ENCODE measurements around the gene TMEM63C.

Gene TMEM63C

DNA sequence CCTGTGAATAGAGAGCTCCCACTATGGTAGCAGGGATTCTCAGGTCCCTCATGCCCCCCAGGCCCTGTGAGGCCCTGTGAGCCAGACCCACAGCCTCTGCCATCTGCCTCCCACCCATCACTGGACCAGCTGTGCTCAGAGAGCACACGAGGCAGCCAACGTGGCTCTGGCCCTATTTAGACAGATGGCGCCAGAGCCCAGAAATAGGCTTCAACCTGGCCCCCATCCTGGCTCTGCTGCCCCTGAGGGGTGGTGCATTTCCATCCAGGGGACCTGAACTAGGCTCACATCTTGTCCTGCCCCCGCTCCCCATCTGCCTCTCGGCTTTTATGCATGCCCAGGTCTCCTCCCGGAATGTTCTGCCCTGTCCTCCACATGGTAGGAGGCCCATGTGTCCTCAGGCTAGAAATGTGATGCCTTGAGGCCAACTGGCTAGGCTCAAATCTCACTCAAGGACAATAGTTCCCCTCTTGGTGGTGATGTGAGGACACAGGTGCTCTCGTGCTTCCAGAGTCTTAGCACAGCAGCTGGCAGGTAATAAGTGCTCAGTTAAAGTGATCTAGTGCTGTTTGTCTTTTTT lies 18.9 kb downstream of the TMEM63C start:
- DNase-seq = peak; percentile 30

DNA sequence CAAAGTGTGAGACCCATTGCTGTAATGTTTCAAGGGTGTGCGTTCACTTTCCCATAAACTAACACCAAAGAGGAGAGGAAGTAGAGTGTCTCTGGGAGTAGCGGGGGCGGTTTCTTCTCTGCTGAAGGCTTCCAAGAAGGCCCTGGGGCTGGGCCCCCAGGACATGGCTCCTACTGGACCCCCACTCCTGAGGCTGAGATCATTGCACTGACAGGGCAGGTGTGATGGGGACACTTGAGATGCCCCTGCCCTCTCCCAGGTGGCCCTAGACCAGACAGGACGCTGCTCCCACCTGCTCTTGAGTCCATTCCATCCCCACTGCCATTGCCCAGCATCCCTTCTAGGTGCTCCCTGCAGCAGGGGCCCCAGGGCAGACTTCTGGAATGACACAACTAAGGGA lies 20.1 kb downstream of the TMEM63C start:
- DNase-seq = no peak

DNA sequence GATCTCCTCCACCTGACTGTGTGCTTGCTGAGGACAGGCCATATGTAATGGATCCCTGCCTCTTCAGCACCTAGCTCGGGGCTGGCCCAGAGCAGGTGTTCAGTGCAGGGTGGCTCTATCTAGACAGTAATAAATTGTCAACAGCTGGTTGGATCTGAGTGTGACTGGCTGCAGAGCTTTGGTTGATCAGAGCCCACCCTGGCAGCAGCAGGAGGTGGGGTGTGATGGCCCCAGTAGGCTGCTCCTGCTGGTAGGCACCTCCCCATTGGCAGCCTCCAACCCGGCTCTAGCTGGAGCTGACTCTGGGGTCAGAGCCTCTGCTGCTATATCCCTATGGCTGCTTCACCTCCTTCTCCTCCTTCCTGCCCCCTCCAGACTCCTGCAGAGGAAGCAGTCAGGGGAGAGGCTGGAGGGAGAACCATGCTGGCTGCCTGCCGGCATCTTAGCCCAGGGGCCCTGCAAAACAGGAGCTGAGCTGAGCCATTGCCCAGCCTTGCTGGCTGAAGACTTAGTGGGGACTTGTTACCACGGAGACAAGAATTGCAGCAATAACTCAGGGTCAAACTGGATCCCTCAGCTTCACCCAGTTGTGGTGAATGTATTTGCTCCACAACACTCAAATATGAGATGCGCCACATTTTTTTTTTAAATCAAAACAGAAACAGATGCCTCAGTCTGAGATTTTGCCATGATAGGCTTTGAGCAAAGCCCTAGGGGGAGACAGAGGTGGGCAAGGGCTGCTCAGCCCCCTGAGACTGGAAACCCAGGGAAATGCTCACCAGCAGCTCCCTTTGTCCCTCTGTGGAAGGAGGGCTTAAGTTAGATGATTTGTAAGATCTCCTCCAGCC lies 22.2 kb downstream of the TMEM63C start:
- peak; percentile 73 for DNase-seq

DNA sequence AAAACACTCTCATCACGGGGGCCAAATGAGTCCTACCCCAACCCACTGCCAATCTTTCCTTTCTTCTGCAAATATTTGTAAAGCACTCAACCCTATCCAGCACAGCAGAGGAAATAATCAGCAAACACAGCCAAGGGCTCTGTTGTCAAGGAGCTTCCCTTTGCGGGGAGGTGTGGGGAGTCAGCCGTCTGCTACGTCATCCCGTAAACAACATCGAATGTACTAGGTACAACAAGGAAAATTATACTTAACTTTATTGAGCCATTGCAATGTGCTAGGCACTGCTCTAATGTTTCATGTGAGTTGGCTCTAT lies 22.8 kb downstream of the TMEM63C start:
- peak; percentile 71 for DNase-seq

DNA sequence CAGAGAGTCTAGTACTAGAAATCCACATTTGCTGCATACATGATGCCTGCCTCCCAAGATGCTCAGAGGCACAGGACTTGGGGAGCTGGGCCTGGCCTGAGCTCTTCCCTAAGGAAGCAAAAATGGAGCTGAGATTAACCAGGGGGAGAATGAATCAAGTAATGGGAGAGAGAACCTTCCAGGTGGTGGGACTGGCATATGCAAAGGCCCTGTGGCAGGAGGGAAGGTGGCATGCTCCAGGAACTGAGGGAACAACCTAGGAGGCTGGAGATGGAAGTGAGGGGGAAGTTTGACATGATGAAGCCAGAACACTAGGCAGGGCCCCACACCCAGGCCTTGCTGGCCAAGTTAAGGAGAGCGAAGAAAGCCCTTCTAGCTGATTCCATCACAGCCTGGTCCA lies 23.3 kb downstream of the TMEM63C start:
- DNase-seq = no peak

DNA sequence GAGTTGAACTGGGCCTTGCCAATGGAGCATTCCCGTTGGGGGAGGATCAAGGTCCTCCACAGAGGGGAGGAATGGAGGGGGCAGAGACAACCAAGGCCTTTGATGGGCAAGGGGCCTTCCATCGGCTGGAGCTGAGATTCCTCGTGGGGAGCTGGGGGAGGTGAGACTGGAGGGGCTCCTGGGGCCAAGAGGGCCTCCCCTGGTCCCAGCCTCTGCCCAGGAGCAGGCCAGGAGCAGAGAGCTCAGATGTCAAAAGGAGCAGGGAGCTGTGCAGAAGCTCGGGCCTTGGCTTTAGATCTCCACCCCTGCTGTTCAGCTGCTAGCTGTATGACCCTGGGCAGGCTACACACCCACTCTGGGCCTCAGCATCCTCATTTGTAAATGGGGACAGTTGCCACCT lies 24.0 kb downstream of the TMEM63C start:
- DNase-seq = no peak

DNA sequence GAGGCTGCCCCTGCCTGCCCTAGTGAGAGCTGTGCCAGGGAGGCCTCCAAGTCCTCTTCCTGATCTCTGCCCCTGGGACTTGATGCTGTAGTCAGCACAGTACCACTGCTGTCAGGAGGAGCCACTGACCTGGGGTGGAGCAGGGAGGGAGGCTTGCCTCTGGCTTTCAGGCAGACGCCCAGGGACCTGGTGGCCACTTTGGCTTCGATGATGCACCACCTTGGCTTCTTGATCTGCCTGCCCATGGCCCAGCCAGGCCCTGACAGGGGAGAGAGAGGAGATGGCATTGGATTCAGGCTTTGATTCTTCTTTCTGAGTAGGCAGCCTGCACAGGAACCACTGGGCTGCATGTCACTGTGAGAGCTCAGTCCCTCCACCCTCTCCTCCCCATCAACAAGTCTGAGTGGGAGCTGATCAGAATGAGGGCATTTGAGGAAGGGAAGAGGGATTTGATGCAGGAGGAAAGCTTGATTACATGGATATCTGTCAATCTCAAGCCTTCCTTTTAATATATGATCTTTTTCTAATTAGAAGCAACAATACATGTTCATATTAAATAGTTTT lies 24.7 kb downstream of the TMEM63C start:
- no peak for DNase-seq

DNA sequence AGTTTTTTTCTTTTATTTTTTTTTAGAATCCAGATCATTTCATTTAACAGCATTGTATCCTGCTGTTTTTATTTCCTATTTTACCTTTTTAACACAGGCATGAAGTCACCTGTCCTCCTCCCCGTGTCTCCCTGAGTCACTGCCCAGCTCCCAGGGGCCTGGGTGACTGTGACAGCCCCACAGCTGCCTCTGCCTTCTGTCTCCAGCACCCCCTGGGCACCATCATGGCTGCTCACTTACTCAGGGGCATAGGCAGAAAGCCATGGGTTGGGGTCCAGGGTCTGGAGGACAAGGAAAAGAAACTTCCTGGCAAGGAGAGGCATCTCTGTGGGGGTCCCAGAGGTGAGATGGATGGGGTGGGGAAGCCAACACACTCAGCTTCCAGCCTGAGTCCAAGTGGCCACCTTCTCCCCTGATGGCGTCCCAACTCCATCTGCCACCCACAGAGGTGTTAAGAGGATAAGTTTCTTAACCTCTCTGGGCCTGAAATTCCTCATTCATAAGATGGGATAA lies 25.3 kb downstream of the TMEM63C start:
- no peak for DNase-seq

DNA sequence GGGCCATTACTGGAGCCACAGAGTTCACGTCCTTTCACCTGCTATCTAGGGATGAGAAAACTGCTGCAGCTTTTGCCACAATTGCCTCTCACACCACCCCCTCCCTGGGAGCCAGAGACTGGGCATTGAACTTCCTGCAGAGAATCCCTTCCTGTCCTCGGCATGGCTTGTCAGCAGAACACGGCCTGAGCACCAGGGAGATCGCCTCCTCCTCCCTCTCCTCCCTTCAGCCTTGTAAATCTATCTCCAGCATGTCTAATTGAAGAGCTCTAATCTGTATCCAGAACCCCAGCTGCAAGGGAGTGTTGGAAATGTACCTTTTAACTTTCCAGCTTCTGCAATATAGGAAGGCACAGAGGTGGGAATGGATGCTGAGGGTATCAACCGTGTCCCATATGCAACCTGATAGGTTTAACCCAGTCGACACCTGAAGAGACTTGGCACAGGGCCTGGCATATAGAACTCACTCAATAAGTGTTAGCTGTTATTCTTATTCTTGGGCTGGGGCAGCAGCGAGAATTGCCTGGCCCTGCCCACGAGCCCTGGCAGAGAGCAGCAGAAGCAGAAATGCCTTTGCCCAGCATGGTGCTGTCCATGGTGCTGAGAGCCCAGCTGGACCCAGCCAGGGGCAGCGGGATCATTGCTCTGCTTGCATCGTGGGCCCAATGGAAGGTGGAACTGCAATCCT lies 26.8 kb downstream of the TMEM63C start:
- peak; percentile 86 for DNase-seq

DNA sequence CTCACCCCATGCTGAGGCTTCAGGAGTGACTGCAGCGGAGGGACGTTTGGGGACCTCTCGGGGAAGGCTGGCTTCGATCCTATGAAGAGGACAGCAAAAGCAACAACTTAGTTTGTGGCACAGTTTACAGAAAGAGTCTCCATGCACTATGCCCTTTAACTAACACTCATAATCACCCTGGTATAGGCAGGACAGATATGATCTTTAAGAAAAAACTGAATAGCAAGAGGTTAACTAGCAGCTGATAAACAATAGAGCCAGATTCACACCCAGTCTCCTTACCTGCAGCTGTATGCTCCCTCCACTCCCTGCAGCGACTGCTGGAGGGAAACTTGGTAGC lies 27.4 kb downstream of the TMEM63C start:
- no peak for DNase-seq

DNA sequence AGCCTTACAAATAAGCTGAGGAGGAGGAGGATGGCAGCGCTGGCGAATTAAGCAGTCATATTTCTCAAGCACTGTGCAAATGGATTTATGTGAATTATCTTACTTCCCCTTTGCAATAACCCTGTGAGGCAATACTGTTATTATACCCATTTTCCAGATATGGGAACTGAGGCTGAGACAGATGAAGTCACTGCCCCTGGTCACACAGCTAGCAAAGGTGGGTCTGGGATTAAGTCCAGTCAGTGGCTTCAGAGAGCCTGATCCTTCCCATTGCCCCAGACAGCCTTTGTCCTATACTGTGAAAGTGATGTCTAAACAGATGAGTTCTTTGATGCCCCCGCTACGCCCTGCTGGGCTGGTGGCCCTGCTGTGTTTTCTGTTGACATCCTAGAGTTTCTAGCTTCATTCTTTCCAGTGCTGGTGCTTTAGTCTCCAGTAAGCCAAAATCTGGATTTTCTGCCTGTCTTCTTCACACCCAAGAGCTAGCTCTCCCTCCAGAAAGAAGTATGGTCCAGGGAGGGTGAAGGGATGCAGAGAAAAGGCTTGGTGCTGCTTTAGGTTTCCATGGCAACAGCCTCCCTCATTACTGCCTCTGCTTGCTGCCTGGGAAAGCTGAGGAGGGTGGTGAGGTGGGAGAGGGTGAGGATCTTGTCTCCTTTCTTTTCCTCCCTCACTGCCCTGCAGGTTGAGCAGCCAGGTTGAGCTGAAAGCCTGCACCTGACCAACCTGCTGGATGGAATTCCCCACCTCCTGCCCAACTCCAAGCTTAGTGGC lies 30.7 kb downstream of the TMEM63C start:
- DNase-seq = no peak

DNA sequence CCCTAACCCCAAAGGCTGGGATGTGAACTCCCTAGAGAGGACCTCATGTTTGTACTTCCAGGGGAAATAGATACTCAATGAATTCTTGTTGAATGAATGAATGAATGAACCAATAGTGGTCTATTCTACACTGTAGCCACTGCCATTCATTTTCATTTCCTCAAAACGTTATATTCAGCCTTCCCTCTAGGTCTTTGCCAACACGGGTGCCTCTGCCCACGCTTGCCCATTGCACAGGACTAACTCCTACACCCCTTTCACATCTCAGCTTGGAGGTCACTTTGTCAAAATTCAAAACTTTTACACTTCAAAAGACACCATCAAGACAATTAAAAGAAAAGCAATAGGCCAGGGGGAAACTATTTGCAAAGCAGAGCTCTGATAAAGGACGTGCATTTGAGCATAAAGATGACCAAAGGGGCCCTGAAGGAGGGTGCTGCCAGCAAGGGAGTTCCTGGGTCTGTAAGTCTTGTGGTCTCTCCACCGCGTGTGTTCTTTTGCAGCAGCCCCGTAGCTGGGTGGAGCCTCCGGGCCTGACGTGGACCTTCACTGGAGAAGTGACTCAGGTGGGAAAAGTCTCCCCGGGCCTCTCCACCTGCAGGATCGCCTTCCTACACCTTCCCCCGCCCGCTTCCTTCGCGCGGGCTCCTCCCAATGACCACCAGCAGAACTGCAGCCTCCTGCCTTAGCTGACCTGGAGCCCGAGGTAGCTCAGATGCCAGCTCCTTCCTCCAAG lies 31.5 kb downstream of the TMEM63C start:
- peak; percentile 76 for DNase-seq

DNA sequence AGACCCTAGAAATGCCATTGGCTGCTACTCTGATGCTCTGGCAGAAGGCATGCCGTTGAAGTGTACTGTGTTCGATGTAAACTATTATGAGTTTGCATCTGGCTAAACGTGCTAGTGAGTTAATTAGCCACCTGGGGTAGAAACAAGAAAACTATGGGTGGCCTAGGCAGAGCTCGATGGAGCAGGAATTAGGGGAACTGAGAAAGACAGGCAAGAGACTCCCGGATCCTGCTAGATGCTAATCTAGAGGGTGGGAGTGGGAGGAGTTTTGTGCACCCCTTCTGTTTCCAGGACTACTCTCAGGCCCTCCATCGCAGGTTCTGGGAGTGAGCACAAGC lies 32.0 kb downstream of the TMEM63C start:
- DNase-seq = no peak

DNA sequence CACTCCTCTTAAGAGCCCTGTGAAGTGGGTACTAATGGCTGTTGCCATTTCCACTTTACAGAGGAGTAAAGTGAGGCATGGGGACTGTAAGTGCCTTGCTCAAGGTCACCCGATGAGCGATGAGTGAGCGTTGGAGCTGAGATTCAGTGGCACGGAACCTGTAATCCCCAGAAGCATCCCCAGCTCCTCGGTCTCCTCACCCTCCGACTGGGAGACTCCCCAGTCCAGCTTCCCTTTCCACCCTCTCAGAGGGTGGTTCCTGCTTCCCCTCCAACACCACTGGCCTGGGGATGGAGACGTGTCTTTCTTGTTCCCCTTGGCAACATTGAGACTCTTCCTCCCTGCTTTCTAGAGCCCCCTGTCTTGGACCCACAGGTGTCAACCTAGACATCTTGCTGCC lies 32.6 kb downstream of the TMEM63C start:
- no peak for DNase-seq

DNA sequence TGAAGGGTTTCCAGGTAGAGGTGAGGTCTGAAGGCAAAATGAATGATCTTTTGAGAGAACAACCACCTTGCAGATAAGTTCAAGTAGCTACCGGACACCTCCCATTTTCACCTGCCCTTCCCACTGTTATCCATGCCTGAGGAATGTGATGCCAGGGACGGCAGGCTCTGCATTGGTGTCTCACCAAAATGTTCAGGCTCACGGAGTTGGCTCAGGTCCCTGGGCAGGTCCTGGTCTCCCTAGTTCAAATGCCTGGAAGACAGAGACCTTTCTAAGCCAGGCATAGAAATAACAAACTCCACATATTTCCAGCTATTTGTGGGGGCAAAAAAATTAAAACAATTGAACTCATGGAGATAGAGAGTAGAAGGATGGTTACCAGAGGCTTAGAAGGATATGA lies 36.0 kb downstream of the TMEM63C start:
- no peak for DNase-seq

DNA sequence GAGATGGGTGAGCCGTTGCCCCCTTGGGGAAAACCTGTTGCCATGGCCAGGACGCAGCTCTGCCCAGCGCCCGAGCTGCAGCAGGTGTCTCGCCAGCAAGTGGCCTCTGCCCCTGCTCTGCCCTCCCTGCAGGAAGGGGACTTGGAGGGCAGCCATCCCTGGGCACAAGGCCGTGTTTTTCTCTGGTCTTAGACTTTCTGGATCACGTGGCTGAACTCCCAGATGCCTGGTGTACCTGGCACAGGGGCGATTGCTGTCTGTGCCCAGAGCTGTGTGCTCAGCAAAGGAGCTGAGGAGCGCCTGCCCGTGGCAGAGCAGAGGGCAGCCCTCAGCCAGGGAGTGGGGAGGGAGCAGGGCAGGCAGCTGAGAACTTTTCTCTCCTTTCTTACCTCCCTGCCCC lies 38.0 kb downstream of the TMEM63C start:
- DNase-seq = no peak

DNA sequence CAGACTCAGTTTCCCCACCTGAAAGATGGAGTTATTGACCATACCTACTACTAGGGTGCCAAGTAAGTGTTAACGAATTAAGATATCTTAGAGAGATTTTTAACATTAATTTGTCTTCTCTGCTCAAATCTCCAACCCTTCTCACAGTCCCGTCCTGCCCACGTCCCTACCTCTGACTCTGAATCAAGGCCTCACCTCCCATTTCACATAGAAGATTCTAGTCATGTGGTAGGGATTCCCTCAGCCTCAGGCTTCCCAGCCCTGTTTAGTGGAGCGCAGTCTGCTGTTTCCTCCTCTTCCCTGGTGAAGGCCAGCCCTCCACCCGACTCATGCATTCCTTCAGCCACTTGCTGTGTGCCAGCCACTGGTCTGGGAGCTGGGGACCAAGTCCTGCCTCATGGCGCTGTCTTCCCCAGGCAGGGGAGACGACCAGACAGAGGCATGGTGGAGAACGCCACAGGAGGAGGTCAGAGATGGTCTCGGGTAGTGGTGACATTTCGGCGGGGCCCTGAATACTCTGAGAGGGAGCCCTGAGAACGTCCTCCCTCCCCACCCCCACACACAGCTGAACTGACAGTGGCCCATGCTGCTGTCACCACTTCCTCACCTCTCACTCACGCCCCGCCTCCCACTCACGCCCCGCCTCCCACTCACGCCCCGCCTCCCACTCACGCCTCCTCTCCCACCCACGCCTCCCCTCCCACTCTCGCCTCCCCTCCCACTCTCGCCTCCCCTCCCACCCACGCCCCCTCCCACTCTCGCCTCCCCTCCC lies 38.8 kb downstream of the TMEM63C start:
- DNase-seq = no peak

DNA sequence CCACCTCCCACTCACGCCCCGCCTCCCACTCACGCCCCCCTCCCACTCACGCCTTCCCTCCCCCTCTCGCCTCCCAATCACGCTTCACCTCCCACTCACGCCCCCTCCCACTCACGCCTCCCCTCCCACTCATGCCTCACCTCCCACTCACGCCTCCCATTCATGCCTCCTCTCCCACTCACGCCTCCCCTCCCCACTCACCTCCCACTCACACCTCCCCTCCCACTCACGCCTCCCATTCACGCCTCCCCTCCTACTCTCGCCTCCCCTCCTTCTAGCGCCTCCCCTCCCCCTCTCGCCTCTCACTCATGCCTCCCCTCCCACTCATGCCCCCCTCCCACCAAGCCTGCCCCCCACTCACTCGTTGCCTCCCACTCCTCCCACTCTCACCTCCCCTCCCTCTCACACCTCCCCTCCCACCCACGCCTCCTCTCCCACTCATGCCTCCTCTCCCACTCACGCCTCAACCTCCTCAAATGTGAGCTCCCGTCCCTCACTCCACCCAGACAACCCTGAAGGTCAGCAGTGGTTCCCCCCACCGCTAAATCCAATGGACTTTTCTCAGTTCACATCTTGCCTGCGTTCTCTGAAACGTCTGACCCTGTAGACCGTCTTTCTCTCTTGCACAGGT lies 39.8 kb downstream of the TMEM63C start:
- DNase-seq = no peak

DNA sequence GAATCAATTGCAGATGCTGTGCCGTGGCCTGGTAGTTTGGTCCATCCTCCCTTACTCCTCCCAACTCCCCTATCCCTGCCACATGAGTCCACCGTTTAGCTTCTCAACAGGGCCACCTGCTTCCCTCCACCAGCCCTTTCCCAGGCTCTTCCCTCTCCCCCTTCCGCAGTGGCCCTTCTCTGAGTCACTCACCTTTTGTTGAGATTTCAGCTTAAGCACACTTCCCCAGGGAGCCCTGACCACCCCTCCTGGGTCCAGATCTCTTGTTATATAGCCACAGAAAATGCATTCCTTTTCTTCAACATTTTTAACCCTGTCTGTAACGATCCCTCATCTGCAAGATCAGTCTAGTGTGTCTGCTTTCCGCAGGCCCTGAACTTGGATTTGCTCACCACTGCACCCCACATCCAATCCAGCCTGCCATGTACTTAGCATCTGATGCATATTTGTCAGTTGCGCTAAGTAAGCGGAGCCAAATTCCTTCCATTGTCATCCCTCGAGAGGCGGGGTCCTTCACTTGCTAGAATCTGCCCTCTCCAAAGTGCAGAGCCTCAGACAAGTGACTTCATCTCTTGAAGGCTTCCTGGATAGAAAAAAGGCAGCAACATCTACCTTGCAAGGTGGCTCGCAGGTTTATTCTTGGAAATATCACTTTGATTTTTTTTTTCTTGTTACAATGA lies 41.1 kb downstream of the TMEM63C start:
- DNase-seq = no peak

DNA sequence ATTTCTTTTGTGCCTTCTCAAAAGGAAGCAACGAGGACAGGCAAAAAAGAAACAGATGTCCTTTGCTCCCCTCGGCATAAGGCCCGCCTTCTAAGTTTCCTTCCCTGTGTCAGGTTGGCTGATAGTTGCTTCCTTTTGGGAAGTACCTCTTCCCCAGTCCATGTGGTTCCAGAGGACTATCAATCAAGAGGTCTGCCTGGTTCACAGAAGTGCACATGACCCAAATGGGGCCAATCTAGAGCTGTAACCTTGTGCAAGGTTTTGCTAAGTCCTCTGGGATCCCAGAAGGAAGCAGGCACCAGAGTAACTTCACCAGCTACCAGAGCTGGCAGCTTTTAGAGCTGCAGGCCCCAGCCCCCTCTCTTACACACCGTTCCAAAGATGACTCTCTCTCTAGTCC lies 42.6 kb downstream of the TMEM63C start:
- DNase-seq = peak; percentile 36

DNA sequence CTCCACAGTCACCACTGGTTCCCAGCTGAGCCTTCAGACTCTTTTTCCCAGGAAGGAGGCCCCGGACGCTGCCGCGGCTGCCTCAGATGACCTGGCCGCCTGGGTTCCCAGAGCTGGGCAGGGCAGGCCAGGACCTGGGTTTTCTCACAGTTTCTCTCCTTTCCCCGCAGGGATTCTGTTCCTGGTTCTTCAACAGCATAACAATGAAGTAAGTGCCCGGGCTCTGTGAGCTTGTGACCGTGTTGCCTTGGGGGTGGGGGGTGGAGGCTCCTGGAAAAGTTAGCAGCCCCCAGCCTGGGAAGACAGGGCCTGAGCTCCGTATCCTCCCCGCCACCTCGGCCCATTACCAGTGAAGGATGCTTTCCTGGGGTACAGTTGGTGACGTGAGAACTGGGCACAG lies 43.7 kb downstream of the TMEM63C start:
- no peak for DNase-seq

All from NCI-H2171 (cell line).